ENCODE data around the gene PCBP2.
A peak's percentile ranks its signal among the peaks of the same experiment; 100 is the strongest.

The PCBP2 gene

DNA sequence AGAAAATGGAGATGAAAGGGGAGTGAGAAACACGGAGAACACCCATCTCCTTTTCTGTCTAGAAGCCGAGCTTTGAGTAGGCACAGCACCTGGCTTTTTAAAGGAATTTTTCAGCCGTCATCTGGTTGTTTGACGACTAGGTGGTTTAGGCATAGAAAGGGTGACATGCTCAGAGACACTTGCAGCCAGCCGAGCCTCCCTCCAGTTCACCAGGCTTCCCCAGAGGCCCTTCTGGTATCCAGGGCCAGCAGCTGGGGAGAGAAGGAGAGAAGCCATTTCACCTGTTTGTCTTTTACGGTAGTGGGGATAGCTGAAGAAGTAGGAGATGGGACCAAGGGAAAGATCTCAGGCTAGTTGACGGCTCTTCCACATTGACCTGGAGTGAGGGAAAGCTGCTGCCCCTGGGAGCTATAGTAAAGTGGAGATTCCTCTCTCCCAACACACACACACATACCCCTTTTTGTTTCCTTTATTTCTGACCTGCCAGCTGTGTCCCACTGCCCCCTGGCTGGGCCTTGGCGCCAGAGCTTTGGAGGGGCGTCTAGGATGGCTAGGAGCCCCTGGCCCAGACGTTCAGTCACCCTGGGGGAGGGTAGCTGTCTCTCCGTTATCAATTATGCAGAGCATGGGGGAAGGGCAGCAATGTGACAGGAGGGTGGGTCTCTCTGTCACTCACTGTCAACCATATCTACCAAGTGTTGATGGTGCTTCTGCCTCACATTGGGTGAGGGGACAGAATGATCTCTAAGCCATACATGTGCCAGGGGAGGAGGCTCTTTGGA, 41.9 kb downstream of the PCBP2 start:
- no peak for DNase-seq (ENCODE audit: low spot score)

DNA sequence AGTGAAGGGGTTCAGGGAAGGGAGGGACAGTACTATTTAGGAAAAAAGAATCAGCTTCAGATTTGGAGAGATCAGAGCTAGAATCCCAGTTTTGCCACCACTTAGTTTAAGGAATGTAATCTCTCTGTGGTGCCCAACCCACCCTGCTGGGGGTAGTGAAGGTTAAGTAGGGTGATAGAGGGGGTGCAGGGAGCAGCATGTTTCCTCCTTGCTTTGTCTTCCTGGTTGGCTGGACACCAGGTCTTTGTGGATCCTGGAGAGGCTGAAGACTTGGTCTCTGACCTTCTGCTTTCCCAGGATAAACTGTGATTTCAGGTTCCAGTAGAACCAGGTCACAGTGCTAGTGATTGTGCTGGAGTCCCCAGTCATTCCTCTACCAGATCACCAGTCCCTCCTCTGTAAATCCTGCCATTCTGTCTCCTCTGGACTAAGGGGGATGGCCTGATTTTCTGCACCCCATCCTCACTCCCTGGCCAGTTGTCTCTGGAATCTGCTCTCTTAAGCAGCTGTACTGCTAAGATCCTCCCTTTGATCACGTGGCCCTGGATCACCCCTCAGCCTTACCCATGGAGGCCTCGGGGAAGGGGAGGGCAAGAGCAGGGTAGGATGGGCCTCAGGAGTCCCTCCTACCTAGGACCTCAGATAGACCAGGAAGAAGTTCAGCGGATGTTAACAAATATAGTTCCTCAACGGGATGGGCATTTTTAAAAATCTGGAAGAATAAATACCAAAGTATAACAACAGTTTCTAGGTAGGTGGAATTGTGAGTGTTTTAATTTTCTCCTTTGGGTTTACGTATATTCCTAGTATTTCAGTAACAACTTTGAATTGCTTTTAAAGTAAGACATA, 44.2 kb downstream of the PCBP2 start:
- peak; percentile 67 for DNase-seq (ENCODE audit: low spot score)

DNA sequence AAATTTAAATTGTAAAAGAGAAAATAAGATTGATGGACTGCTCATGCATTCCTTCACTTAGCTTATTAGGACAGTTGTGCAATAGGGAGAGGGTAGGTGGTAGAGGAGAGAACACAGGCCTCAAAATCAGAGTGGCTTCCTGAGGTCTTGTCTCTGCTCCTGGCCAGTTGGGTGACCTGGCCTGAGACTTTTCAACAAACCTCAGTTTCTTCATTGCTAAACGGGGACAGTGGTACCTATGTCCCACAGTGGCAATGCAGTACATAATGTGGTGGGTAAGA, 44.8 kb downstream of the PCBP2 start:
- DNase-seq (ENCODE audit: low spot score): no peak

DNA sequence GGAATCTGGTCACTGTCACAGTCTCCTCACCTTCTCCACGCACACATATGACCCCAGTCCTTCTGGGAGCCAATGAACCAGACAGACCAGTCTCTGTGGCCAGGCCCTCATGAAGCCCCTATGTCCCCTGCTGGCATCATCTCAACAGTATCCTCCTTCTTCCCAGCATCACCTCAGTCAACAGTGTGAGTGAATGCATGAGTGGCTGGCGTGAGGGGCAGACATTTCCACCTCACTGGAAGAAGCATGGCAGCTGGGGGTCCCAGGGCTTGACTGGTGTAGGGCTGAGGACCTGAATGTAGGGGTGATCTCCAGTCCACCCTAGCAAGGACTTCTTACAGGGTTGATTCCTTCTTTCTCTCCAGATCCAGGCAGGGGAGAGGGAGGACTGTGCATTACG, 45.6 kb downstream of the PCBP2 start:
- no peak for DNase-seq (ENCODE audit: low spot score)

DNA sequence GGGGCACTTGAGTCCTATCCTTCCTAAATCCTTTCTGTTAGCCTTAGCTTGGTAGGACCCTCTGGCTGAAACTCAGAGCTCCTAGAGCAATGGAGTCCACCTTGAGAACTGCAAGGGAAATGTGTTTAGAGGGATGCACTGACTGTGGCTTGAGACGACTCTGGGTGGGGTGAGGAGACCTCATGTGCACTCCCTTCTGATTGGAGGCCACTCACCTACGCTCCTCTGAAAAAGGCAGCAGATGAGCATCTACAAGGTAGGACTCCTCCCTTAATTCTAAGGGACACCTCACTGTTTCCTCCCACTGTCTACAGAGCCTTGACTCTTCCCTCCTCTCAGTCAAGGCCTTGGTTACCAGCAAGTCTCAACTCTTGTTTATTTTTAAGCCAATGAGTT, 46.3 kb downstream of the PCBP2 start:
- no peak for DNase-seq (ENCODE audit: low spot score)

DNA sequence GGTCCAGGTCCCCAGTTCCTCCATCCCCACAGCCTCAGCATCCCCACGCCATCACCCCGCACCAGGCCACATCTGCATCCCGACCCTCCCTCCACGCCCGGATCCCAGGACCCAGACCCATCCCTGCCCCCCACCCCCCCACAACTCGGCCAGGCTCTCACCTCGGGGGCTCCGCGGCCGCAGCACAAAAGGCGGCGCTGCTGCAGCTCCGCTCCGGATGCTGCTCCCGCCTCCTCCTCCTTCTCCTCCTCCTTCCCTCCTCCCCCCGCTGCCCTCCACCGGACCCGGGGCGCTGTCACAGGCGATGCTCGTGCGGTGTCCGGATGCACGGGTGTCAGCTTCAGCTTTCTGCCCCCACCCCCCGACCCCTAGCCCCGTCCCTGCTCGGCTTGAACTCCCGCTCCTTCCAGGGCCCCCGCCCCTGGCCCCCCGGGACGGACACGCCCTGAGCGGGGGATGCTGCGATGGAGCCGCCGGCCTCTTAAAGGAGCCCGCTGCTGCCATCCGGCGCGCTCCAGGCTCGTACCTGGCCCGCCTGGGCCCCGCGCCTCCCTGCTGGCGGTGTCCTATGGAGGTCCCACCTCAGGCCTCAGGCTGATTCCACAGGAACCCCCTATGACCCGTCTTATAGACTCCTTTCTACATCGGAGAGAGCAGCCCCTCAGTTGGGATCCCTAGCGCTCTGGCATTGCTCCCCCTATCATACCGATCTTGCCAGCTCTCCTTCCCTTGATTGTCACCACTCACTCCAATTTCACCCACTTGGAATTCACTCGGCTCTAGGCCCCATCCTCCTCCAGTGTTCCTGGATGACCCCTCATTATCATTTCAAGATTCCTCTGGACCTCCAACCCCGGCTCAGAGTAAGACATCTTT, 47.6 kb downstream of the PCBP2 start, which contains the start of gene MAP3K12:
MAP3K12 (minus strand) TSS at position 193 of the 876 bp plus-strand sequence. CDS start 12,067 bp downstream, outside the sequence.
- peak; percentile 52 for DNase-seq (ENCODE audit: low spot score)

DNA sequence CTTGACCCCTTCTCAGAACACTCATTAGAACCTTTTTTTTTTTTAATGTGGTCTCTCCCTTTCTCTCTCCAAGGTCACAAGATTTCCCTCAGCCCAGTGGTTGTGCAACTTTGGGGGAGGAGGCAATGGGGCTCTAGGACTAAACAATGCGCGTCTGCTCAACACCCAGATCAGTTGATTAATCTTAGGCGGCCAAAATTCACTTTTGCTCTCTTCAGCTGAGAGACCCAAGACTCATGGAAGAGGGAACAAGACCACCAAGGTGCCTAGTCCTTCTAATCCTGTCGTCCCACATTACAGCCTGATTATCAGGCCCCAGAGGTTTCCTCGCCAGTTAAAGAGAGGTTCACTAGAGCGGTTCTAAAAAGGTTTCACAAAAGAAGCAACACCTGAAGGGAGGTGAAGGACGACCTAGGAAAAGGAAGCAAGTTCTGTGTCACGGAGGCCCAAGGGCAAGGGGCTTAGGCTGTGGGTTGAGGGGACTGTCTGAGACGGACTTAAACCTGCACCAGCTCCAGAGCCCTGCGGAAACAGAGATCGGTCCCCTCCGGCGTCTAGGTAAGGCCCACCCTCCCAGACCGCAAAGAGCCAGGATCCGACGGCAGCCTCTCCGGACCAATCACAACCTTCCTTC, 48.4 kb downstream of the PCBP2 start:
- DNase-seq (ENCODE audit: low spot score): no peak

DNA sequence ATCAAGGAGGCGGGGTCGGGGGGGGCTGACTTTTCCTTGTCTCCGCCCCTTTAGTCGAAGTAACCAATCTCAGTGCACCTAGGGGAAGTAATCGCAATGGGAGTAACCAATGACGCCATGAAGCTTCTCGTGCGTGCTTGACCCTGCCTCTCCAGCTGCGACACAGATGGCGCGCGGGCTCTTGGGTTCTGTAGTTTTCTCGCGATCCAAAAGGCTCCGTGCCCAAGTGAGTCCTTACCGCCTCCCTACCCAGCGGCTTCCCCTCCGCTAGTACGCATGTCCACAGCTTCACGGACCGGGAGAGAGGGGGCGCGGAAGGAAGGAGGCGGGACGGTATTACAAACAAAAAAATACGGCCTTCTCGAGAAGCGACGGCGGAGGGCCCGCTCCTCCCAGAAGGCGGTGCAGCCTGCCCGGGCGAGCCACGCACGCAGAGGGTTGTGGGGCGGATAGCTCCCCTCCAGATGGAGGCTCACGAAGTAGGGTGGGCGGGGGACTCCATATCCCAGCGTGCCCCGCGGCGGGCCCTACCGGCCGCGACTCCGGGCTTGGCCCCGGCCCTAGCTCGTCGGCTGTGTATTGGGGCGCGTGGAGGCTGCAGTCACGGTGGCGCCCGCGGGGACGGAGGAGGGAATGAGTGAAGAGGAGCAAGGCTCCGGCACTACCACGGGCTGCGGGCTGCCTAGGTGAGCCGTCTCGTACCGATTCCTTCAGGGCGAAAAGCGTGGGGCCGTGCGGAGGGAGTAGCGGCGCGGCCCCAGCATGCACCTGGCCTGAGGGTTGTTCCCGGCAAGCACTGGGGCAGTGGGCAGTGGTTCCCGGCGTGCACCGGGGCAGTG, 49.1 kb downstream of the PCBP2 start, which contains the start of gene TARBP2:
TARBP2 (plus strand) TSS at position 508 of the 839 bp plus-strand sequence; CDS start at position 634, 126 bp downstream.
- peak; percentile 100 for DNase-seq (ENCODE audit: low spot score)

DNA sequence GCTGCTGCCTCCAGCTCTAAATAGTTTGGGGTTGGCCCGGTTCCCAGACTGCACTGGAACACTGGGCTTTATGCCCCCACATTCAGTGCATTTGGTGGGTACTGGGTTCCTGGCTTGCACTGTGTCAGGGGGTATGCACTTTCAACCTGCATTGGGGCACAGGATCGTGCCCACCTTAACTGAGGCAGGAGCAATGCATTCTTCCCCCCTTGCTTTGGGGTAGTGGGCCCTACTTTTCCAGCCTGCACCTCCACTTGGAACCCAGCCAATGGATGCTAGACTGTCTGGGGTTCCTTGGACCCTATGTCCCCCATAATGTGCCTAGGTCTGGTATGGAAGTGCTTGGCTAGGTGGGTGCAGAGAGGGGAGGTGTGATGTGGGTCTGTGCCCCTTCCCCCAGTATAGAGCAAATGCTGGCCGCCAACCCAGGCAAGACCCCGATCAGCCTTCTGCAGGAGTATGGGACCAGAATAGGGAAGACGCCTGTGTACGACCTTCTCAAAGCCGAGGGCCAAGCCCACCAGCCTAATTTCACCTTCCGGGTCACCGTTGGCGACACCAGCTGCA, 49.8 kb downstream of the PCBP2 start:
- DNase-seq (ENCODE audit: low spot score): no peak

DNA sequence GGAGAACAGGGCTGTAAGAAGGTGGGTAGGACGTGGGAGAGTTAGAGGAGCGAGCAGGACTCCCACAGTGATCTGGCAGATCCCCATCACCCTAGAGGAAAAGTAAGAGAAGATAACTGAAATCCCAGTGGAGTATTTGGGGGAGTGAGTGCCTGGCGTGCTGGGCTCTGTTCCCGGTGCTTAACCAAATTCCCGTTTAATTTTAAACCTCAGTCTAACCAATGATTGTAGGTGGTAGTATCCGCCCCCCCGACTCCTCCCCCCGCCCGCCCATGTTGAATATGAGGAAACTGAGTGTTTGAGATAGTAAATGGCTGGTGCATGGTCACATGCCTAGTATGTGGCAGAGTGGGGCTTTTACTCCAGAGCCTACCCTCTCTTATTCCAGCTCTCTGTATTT, 50.4 kb downstream of the PCBP2 start:
- no peak for DNase-seq (ENCODE audit: low spot score)

DNA sequence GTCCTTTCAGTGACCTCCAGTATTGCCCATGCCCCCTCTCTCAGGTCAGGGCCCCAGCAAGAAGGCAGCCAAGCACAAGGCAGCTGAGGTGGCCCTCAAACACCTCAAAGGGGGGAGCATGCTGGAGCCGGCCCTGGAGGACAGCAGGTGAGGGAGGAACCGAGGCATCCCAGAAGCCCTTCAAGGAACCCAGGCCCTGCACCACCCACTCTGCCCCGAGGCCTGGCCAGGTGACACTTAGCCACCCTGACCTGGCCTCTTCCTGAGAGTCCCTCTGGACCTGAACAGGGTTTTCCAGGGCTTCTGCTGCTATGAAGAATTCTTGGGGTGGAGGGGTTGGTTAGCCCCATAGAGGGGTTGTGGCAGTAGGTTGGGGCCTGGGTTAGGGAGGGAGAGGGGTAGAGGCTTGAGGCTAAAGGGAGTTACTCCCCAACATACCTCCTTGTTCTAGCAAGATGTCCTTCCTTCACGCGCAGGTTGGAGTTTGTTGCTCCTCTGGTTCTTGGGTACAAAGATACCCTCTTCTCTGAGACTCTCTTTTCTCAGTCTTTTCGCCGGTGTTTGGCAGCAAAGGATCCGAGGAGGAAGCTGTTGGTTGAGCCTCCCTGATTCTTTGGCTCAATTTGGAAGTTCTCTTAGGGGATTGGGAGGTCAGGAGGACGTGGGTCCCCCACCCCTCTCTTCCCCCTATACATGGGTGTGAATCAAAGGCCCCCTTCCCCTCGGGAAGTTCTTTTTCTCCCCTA, 51.3 kb downstream of the PCBP2 start:
- DNase-seq (ENCODE audit: low spot score): no peak

DNA sequence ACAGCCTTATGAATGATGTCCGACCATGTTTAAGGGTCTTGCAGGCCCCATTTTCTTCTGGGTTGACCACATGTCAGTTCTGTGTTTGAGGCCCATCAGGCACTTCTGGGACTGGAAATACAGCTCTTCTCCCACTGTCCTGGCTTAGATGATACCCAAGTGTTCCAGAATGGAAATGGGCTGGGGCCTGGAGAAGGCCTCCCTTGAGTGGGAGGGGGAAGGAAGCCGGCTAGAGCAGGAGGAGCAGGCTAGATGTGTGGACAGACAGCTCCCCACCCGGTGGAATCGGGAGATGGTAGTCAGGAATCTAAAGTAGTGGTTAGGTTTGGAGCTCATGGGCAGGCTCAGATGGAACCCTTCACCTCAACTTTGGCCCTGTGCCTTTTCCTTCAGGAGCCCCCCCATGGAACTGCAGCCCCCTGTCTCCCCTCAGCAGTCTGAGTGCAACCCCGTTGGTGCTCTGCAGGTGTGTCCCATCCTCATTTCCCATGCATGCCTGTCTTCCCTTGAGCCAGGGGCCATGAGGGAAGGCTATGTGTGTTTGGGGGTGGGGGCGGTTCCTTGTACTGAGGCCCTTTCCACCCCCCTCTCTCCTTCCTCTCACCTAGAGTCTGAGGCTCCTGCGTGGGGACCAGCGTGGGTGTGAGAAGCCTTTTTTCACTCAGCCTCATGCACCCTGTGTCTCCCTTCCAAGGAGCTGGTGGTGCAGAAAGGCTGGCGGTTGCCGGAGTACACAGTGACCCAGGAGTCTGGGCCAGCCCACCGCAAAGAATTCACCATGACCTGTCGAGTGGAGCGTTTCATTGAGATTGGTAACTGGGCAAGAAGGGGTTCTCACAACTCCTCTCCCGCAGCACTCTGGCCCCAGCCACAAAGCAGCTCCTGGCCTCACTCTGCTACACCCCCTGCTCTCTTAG, 52.4 kb downstream of the PCBP2 start:
- DNase-seq (ENCODE audit: low spot score): no peak

DNA sequence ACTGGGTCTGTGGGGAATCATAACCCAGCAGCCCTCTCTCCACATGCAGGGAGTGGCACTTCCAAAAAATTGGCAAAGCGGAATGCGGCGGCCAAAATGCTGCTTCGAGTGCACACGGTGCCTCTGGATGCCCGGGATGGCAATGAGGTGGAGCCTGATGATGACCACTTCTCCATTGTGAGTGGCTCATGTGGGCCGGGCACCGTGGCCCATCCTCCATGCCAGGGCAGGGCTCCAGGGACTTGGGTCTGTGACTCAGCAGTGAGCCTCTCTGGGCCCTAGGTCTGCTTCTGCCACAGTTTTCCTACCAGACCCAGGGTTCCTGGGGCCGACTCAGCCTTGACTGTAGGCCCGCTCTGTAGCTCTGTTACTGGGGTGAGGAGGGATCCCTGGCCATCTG, 53.2 kb downstream of the PCBP2 start:
- DNase-seq (ENCODE audit: low spot score): no peak

DNA sequence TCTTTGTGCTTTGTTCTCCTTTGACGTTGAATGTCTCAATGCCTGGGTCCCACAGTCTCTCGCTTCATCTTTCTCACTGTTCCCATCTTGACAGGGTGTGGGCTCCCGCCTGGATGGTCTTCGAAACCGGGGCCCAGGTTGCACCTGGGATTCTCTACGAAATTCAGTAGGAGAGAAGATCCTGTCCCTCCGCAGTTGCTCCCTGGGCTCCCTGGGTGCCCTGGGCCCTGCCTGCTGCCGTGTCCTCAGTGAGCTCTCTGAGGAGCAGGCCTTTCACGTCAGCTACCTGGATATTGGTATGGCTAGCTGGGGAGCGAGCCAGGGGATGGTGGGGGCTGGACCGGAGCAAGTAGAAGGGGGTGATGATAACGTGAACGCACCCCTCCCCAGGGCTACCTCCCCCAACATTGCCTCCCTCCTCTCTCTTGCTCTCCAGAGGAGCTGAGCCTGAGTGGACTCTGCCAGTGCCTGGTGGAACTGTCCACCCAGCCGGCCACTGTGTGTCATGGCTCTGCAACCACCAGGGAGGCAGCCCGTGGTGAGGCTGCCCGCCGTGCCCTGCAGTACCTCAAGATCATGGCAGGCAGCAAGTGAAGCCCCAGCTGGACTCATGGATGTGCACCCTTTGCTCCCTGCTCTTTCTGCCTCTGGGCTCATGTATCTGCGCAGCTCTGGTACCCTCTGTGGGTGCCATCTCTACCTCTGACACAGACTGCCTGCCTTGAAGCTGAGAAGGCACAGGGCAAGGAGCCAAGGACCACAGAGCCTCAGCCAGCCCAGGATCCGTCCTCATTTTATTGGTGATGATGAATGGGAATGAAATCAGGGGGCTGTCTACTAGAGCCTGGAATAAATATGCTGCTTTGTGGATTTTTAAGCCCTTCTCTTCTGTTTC, 53.9 kb downstream of the PCBP2 start:
- no peak for DNase-seq (ENCODE audit: low spot score)

DNA sequence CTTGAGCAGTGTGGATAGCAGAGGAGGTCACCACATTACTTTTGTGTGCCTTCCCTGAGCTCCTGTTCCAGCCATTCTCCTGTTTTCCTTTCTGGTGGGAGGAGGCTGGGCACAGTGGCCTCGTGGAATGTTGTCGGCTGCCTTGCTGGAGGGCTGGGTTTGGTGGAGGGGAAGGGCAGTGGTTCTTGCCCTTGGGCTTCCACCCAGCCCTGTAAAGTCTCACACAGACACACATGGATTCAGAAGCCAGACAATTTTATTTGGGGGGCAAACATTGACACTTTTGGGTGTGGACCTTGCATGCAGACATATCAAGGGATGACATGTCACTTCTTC, 54.5 kb downstream of the PCBP2 start:
- DNase-seq (ENCODE audit: low spot score): no peak

DNA sequence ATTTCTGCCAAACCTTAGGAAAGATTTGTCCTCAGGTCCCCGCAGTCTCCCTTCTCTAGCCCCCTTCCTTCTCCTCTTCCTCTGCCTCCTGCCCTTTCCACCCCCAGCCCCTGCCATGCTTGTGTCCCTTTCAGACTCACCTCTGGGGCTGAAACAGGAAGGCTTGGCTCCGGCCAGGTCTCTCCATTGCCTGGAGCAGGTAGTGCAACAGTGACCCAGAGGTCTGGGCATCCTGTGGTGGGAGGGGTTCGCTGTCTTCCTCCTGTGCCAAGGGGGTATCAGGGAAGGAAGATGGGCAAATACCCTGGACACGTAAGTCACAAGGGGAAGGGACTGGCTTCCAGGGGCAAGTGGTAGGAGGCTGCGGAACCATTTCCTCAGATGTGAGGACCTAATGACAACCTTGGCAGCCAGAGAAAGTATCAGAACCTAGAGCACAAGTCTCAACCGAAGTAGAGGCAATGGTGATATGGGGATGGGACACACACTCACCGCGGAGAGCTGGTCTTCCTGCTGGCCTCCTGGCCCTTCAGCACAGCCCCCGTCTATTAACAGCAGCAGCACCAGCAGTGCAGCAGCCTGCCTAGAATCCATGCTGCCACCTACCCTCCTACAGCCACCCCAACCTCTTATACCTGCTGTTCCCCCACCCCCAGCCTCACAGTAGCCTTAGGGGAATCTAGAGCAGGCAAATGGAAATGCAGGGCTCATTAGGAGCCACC, 55.1 kb downstream of the PCBP2 start, which contains the start of gene NPFF:
NPFF (minus strand) TSS at position 604 of the 722 bp plus-strand sequence; CDS start at position 594, 10 bp downstream.
- DNase-seq (ENCODE audit: low spot score): no peak

DNA sequence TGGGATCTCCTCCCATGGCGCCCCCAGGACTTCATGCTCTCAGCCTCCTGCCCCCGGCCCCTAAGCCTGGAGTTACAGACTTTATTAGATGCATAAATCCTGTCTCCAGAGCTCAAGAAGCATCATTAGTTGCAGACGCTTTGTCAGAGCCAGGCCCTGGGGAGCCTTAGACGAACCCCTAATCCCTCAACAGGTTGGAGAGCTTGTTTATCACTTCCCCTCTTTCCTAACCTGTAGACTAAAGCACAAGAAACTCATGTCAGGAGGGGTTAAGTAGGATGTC, 55.6 kb downstream of the PCBP2 start:
- no peak for DNase-seq (ENCODE audit: low spot score)
